ENCODE data around the gene TTC21B.
"Not testable (repeated sequence)": the region's sequence is repeated elsewhere in the genome, so short reads cannot be mapped to it uniquely, and the experiment has no call there.

TTC21B gene

GRCh38 chr2:165877565-165878550 is 75.7 kb downstream of the TTC21B start:
- DNase-seq = no peak

GRCh38 chr2:165876712-165877111 is 76.9 kb downstream of the TTC21B start:
- DNase-seq = no peak

GRCh38 chr2:165876269-165876668 is 77.3 kb downstream of the TTC21B start:
- DNase-seq = no peak

- no peak for DNase-seq
These were observed 79.0 kb downstream of the TTC21B start for GRCh38 chr2:165874445-165875039.

- DNase-seq = no peak
These were observed 81.3 kb downstream of the TTC21B start for GRCh38 chr2:165872101-165872791.

- DNase-seq = no peak
These were observed 82.6 kb downstream of the TTC21B start for GRCh38 chr2:165871025-165871424.

GRCh38 chr2:165870346-165870745 is 83.2 kb downstream of the TTC21B start:
- no peak for DNase-seq

- DNase-seq = no peak
These were observed 85.4 kb downstream of the TTC21B start for GRCh38 chr2:165868211-165868610.

- no peak for DNase-seq
These were observed 89.3 kb downstream of the TTC21B start for GRCh38 chr2:165864296-165864695.

- no peak for DNase-seq
These were observed 89.7 kb downstream of the TTC21B start for GRCh38 chr2:165863810-165864261.

GRCh38 chr2:165861083-165861482 is 92.5 kb downstream of the TTC21B start:
- not testable (repeated sequence) for DNase-seq

GRCh38 chr2:165859723-165860122 is 93.9 kb downstream of the TTC21B start:
- not testable (repeated sequence) for DNase-seq

- DNase-seq = no peak
These were observed 95.7 kb downstream of the TTC21B start for GRCh38 chr2:165857876-165858275.

- DNase-seq = no peak
These were observed 101.2 kb downstream of the TTC21B start for GRCh38 chr2:165852394-165852793.

GRCh38 chr2:165847001-165847400 is 106.6 kb downstream of the TTC21B start:
- DNase-seq = no peak

- no peak for DNase-seq
These were observed 107.5 kb downstream of the TTC21B start for GRCh38 chr2:165846056-165846455.

- DNase-seq = no peak
These were observed 109.4 kb downstream of the TTC21B start for GRCh38 chr2:165844216-165844615.

GRCh38 chr2:165843351-165843750 is 110.2 kb downstream of the TTC21B start:
- no peak for DNase-seq

- DNase-seq = no peak
These were observed 113.1 kb downstream of the TTC21B start for GRCh38 chr2:165840333-165840958.

- no peak for DNase-seq
These were observed 114.0 kb downstream of the TTC21B start for GRCh38 chr2:165839610-165840009.

GRCh38 chr2:165837122-165837521 is 116.5 kb downstream of the TTC21B start:
- no peak for DNase-seq

- DNase-seq = no peak
These were observed 118.2 kb downstream of the TTC21B start for GRCh38 chr2:165835363-165835762.

GRCh38 chr2:165833156-165833555 is 120.4 kb downstream of the TTC21B start:
- no peak for DNase-seq

Data from T-helper 9 cell (primary cell).